HG02840 (cell line): Measurements from ENCODE around the gene EEFSEC.

ENCODE experiments used
- ATAC-seq: cut with Tn5 transposase; IDR thresholded peaks from one replicate; pipeline ENCODE4 v1.9.1; 2021; ENCODE audit warnings: mild to moderate bottlenecking, moderate library complexity, moderate number of reproducible peaks; ENCODE audit not compliant: unreplicated experiment, low FRiP score

Gene EEFSEC

GRCh38 chr3:128269796-128270195 lies 116.5 kb downstream of the EEFSEC start:
- no peak for ATAC-seq

- ATAC-seq = no peak
Observed at GRCh38 chr3:128270559-128271492, 117.5 kb downstream of the EEFSEC start.

DNA sequence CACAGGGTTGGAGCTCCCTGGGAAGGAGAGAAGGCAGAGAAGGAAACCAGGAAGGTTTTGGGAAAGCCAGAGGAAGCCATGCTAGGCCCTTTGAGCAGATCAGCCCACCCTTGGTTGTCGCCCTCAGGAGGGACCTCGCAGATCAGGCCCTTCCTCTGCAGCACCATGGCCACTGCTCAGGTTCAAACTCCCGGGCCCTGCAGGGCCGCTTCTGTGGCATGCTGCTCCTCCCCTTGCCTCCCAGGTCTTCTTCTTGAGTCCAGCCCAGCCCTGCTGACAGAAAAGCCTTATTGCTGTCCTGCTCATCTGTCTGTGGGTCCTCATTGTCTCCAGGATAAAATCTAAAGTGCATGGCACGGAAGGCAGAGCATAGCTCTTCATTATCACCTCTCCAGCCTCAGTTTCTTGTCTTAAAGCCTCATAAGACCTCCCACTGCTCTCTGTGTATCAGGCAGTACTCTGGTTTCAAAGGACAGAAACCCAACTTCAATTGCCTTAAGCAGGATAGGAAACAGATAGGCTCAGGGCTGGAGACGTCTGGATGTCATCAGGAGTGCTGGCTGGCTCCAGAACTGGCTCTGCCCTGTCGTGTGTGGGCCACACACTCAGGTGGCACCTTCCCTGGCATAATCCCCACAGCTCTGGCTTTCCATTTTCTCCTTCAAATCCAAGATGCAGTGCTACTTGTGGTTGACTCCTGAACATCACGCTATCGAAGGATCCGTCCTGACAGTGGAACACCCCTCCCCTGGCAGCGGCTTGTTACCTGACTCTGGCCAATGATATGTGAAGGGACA lies 118.5 kb downstream of the EEFSEC start:
- ATAC-seq = no peak

- ATAC-seq = no peak
Observed at GRCh38 chr3:128273109-128273840, 120.0 kb downstream of the EEFSEC start.

GRCh38 chr3:128273841-128274573 lies 120.7 kb downstream of the EEFSEC start:
- ATAC-seq = no peak

DNA sequence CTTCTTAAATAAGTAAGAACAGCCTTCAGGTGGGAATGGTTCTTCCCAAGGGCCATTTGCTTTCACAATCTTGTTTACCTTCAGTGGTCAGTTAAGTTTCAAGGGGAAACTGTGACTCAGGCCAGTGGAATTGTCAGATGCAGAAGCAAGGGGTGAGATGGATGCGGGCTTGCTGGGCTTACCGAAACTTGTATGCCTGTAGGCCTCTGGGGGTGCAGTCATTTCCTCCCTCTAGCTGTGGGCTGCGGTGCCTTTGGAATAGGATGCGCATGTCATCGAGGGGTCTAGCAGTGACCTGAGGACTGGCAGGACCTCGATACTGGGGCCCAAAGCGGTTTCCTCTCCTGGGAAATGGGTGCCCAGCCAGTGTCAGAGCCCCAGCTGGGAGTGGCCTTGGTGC lies 121.6 kb downstream of the EEFSEC start:
- ATAC-seq = no peak

DNA sequence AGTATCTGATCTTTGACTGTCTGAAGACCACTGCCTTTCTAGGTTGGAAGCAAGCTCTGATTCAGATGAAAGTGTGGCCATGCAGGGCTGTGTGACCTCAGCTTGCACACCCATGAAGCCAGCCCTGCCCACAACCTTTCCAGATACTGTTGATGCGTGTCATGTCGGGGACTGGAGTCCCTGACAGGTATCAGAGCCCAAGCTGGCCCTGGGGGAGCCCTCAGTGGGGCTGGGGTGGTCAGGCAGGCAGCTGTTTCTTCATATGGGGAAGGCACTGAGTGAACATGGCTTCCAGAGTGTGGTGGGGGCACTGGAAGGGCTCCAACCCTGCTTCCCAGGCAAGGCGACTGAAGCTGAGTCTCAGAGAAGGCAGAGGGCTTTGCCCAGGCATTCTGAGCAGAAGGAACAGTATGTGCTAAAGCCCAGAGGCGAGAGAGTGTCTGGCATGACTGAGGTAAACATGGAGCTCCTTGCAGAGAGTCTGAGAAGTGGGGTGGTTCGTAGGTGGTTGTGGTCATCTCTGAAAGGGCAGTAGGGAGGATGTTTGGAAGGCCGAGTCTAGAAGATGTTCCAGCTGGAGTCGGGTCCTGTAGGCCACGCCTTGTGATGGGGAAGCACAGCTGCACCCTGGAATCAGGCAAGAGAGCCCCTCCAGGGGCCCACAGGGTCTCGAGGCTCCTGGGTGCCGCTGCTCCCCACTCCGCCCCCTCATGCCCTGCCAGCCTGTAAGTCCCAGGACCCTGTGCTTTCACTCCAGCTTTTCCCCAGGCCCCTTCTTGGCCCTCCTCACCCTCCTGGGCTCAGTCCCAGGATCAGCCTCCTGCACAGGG lies 122.2 kb downstream of the EEFSEC start:
- ATAC-seq = no peak

- ATAC-seq = no peak
Observed at GRCh38 chr3:128276146-128276435, 122.8 kb downstream of the EEFSEC start.

DNA sequence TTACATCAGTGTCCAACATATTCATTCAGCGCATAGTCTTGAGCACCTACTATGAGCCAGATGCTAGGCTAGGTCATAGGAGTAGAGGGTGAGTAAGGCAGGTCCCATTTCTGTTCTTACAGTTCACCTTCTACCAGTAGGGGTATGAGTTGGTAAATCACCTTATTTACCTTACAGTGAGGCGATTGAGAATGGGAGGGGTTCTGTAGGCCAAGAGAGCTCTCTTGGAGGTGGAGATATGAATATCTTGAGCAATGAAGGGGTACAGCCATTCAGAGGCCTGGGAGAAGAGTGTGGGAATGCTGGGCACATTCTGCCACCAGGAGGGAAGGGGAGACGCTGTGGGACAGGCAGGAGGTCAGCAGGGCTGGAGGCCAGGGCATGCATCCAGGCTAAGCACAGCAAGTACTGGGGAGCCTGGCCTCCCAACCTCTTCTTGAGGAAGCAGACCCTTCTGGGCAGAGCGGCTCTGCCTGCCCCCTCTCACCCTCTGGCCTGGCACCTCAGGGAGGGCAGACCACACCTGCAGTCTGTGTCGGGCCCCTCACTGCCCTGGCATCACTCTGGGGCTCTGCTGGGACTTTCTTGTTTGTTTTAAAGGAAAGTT lies 123.4 kb downstream of the EEFSEC start:
- ATAC-seq = no peak

- no peak for ATAC-seq
Observed at GRCh38 chr3:128277378-128278069, 124.2 kb downstream of the EEFSEC start.

- no peak for ATAC-seq
Observed at GRCh38 chr3:128278130-128278529, 124.8 kb downstream of the EEFSEC start.

- no peak for ATAC-seq
Observed at GRCh38 chr3:128278761-128279600, 125.7 kb downstream of the EEFSEC start.

DNA sequence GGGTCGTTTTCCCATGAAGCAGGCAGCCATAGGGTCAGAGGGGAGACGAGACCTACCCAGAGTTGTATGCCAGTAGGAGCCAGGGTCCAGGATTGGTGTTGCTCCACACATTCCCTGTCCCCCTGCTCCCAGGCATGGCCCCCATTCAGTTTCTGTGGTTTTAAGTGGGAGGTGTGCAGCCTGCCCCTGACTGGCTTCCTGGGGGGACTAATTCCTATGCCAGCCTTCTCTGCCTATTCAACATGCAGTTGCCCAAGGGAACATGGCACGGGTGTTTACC lies 126.3 kb downstream of the EEFSEC start:
- no peak for ATAC-seq

- ATAC-seq = no peak
Observed at GRCh38 chr3:128280481-128281052, 127.3 kb downstream of the EEFSEC start.

GRCh38 chr3:128281056-128281455 lies 127.8 kb downstream of the EEFSEC start:
- no peak for ATAC-seq

- ATAC-seq = no peak
Observed at GRCh38 chr3:128281461-128282367, 128.4 kb downstream of the EEFSEC start.
